Prostate gland (tissue), 2 donors: ENCODE results near the gene MBOAT1. TPM values are rescaled to one million over a fixed set of nuclear protein-coding genes. Genes with fewer than 3 reads are reported as not detected.
A peak's percentile ranks its signal among the peaks of the same experiment; 100 is the strongest.

Source experiments
- DNase-seq: peaks from one replicate; pipeline ENCODE4 v3.0.0-alpha.2; 2019; ENCODE audit warnings: low spot score
- H3K27ac ChIP-seq, 2 donors: fragments of 200-600 bp; sonication (generic); 2 replicates each; pipeline ENCODE4 v1.5.1; 2017 to 2019
- H3K27me3 ChIP-seq: fragments of 200-600 bp; sonication (generic); replicated peaks from 2 replicates; pipeline ENCODE4 v1.5.1; 2019; ENCODE audit not compliant: insufficient read depth
- H3K36me3 ChIP-seq, 2 donors: fragments of 200-600 bp; sonication (generic); 1 replicate in 1 of 2; 2 replicates in 1 of 2; pipeline versions ENCODE4 v1.5.1 to v1.8.1; 2017 to 2019
- H3K4me1 ChIP-seq: fragments of 200-600 bp; sonication (generic); replicated peaks from 2 replicates; pipeline ENCODE4 v1.5.1; 2019
- H3K4me3 ChIP-seq, 2 donors: fragments of 200-600 bp; sonication (generic); 2 replicates each; pipeline ENCODE4 v1.5.1; 2017 to 2019
- H3K9me3 ChIP-seq: fragments of 200-600 bp; sonication (generic); 2 replicates; pipeline ENCODE4 v1.5.1; 2017
- POLR2A ChIP-seq: fragments of 450-650 bp; IDR thresholded peaks from one replicate; pipeline ENCODE4 v1.6.1; 2016; ENCODE audit warnings: antibody characterized with exemption, mild to moderate bottlenecking
- POLR2AphosphoS5 ChIP-seq: sonication (generic); formaldehyde crosslinking; IDR thresholded peaks from one replicate; pipeline ENCODE4 v1.6.1; 2017; ENCODE audit warnings: antibody characterized with exemption
- WGBS: methylation state at CpG from one replicate; pipeline ENCODE4 v1.1.5; 2018; 5-methylcytosine and 5-hydroxymethylcytosine counted together
- intact Hi-C: fragments of 100-400 bp; cut with DNase I; formaldehyde crosslinking; loops from one replicate; pipeline ENCODE4 v1.14.2; 2022
- total RNA-seq, 2 donors: library from RNA; depleted of rRNA; stranded (reverse); fragments of >200 nt; gene quantifications; one replicate each; pipeline ENCODE4 v1.1.0, GENCODE V29; 2016
- TF ChIP-seq, protein P1 (sequence below), 4 experiments: fragments of 200-600 bp in 2 of 4; fragments of 450-650 bp in 2 of 4; sonication (generic) in 2 of 4; IDR thresholded peaks; 1 replicate in 3 of 4; 2 replicates in 1 of 4; pipeline ENCODE4 v1.5.1; 2016 to 2019; ENCODE audit warnings: antibody characterized with exemption in 4 of 4, mild to moderate bottlenecking in 2 of 4, moderate library complexity in 2 of 4

MBOAT1 gene
- total RNA-seq, 2 donors from 2014 or later, result 8.6 to 14.1 TPM

- Histone ChIP-seq H3K36me3 (no peaks in the 10 kb centered on the region), H3K27me3 (no peaks in the 10 kb centered on the region), H3K9me3 (no peaks in the 10 kb centered on the region), H3K4me3 (no peak overlapping the region), H3K27ac (no peak overlapping the region), H3K4me1 (no peaks in the 10 kb centered on the region)
- peak; percentile 53 for TF ChIP-seq POLR2AphosphoS5
- TF ChIP-seq POLR2A, result no peak
- DNase-seq, result no peak
- intact Hi-C loops, result no loop called here
- WGBS, result 13% methylated on average over 5 of the region's 5 CpGs
Observed at GRCh38 chr6:20217324-20217855, 5.1 kb upstream of the MBOAT1 start.

DNA sequence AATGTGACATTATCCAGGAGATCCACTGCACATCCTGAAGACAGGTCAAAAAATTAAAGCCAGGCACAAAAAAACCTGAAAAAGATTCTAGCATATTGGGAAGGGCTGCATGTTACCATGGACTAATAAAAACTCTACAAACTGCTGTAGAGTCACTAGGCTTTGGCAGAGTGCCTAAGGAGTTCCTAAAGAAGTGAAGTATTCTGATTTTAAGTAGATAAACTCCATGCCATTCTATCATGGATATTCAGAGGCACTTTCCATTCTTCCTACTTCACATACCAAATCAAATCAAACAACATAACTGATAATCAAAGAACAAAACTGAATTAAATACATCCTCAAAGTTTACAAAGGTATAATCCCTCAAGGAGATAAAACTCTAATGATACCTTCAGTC lies 3.0 kb upstream of the MBOAT1 start:
- Histone ChIP-seq H3K36me3 (no peaks in the 10 kb centered on the region), H3K4me3 (no peak overlapping the region), H3K4me1 (no peaks in the 10 kb centered on the region), H3K27me3 (no peaks in the 10 kb centered on the region), H3K9me3 (no peaks in the 10 kb centered on the region), H3K27ac (no peak overlapping the region)
- no peak for DNase-seq
- intact Hi-C loops, result no loop called here
- TF ChIP-seq, protein P1, sequence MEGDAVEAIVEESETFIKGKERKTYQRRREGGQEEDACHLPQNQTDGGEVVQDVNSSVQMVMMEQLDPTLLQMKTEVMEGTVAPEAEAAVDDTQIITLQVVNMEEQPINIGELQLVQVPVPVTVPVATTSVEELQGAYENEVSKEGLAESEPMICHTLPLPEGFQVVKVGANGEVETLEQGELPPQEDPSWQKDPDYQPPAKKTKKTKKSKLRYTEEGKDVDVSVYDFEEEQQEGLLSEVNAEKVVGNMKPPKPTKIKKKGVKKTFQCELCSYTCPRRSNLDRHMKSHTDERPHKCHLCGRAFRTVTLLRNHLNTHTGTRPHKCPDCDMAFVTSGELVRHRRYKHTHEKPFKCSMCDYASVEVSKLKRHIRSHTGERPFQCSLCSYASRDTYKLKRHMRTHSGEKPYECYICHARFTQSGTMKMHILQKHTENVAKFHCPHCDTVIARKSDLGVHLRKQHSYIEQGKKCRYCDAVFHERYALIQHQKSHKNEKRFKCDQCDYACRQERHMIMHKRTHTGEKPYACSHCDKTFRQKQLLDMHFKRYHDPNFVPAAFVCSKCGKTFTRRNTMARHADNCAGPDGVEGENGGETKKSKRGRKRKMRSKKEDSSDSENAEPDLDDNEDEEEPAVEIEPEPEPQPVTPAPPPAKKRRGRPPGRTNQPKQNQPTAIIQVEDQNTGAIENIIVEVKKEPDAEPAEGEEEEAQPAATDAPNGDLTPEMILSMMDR (IDR thresholded peaks at IDR 0.05), result no peak
- no peak for TF ChIP-seq POLR2AphosphoS5
- TF ChIP-seq POLR2A, result no peak

- intact Hi-C loops, result loop anchor here (2.0 kb wide), 1 partner anchor 85 kb away; no protein-coding TSS in a partner anchor
- no peaks in the 10 kb centered on the region for H3K4me1 ChIP-seq
- WGBS, result 50% methylated on average over 9 of the region's 9 CpGs
Observed at GRCh38 chr6:20213271-20213798, 1.1 kb upstream of the MBOAT1 start.

DNA sequence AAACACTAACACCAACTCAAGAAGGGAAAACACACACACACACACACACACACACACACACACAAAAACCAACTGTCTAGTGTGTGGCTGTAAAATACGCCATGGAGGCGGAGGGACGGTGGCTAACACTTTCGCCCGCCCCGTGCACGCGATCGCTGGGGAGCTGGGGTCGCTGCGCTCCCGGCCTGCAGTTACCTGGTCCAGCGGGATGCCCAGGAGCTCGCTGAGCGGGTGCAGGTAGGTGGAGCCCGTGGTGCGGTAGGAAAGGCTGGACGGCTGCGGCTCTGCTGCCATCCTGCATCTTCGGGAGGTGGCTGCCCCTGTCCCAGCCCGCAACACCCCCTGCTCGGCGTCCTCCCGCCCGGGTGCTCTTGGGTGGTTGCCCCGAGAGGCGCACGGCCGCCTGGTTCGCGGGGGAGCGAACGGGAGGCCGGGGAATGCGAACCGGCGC lies 303 bp downstream of the MBOAT1 start:
- peak overlapping the region; percentile 92 to 94 for H3K27ac ChIP-seq
- no peaks in the 10 kb centered on the region for H3K4me1 ChIP-seq
- no peaks in the 10 kb centered on the region for H3K36me3 ChIP-seq
- peak overlapping the region; percentile 68 to 78 for H3K4me3 ChIP-seq
- TF ChIP-seq, protein P1 (IDR thresholded peaks at IDR 0.05), result no peak
- no peak for TF ChIP-seq POLR2AphosphoS5
- TF ChIP-seq POLR2A, result no peak
- peak; percentile 54 for DNase-seq
- 1% methylated on average over 32 of the region's 37 CpGs for WGBS
- no peaks in the 10 kb centered on the region for H3K9me3 ChIP-seq
- intact Hi-C loops, result loop anchor here (2.0 kb wide), 1 partner anchor 83 kb away; no protein-coding TSS in a partner anchor
- H3K27me3 ChIP-seq, result no peaks in the 10 kb centered on the region

More at GRCh38 chr6:20213271-20213798, 1.1 kb upstream of the MBOAT1 start:
- TF ChIP-seq POLR2A (no peak), POLR2AphosphoS5 (no peak)
- TF ChIP-seq, protein P1 (IDR thresholded peaks at IDR 0.05), result no peak
- Histone ChIP-seq H3K36me3 (no peaks in the 10 kb centered on the region), H3K27me3 (no peaks in the 10 kb centered on the region), H3K27ac (peak overlapping the region; percentile 92 to 94), H3K9me3 (no peaks in the 10 kb centered on the region), H3K4me3 (peak overlapping the region; percentile 68 to 78)
- DNase-seq, result no peak

DNA sequence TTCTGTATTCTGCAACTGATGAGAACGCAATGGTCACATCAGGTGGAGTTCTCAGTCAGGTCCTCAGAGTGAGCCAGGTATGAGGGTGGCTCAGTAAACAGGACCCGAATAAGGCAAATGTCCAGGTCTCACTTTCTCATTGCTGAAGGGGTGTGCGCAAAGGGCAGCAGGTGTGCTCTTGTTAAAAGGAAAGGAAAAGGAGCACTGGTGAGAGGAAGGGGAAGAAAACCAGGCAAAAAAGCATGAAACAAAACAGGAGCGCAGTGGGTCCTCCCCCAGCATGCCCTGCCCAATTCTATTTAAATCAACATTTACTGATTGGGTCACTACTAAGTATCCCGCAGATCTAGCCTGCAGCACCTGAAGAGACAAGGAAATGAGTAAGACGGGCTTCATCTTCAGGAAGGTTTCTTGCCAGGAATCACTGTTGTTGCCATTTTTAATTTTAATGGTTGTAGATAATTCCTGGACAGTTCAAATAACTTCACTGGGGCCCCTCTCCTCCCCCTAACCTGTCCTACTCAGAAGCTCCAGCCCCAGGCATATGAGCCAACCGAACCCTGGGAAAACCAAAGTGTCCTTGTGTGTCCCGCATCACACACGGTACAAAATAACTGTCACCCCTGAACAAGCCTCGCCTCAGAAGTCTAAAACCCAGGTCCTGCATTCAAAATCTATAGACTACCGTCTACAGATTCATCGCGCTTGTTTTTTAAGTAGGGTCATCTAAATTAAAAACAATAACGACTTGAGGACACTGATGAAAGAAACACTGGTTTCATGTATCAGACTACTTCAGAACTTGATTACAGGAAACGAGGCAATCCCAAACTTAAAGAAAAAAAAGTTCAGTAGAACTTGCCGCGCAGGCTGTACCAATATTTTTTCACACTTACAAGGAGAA lies 980 bp downstream of the MBOAT1 start:
- intact Hi-C loops, result no loop called here
- H3K4me3 ChIP-seq, result peak overlapping the region; percentile 68 to 78
- H3K36me3 ChIP-seq, result no peaks in the 10 kb centered on the region
- peak; percentile 75 for DNase-seq
- H3K4me1 ChIP-seq, result no peaks in the 10 kb centered on the region
- H3K9me3 ChIP-seq, result no peaks in the 10 kb centered on the region
- H3K27ac ChIP-seq, result peak overlapping the region; percentile 92 to 94
- peak; percentile 84 for TF ChIP-seq POLR2AphosphoS5
- TF ChIP-seq, protein P1 (IDR thresholded peaks at IDR 0.05), result no peak
- peak; percentile 71 for TF ChIP-seq POLR2A
- H3K27me3 ChIP-seq, result no peaks in the 10 kb centered on the region
- 4% methylated on average over 17 of the region's 17 CpGs for WGBS
